SK-N-SH (cell line): ENCODE measurements around the gene VIM. TPM values are rescaled to one million over a fixed set of nuclear protein-coding genes. Genes with fewer than 3 reads are reported as not detected.

Source experiments
- CTCF ChIA-PET: fragments of 300-600, 350-600 bp; formaldehyde crosslinking; extraction: SDS; loops from one replicate; lab custom pipeline; 2021; lab: Yijun Ruan, JAX
- POLR2A ChIA-PET: fragments of 350-600 bp; sonication (Branson Sonifier 250); formaldehyde crosslinking; extraction: SDS; loops from one replicate; lab custom pipeline; 2020; ENCODE audit warnings: antibody characterized with exemption, inconsistent platforms; lab: Yijun Ruan, JAX
- DNase-seq: peaks from one replicate; pipeline ENCODE4 v3.0.0; 2012
- H2AFZ ChIP-seq: fragments of 200-600 bp; sonication (generic); 2 replicates; pipeline ENCODE4 v1.8.1; 2016; ENCODE audit warnings: antibody characterized with exemption, mild to moderate bottlenecking, low read depth
- H3F3A ChIP-seq: fragments of 200-600 bp; sonication (generic); replicated peaks from 2 replicates; pipeline ENCODE3; 2016; ENCODE audit warnings: antibody characterized with exemption, mild to moderate bottlenecking; ENCODE audit not compliant: insufficient read depth
- H3K27ac ChIP-seq, 2 experiments: fragments of 200-500 bp in 1 of 2; fragments of 200-600 bp in 1 of 2; sonication (Bioruptor generic) in 1 of 2; sonication (generic), shearing (Covaris generic) in 1 of 2; 2 replicates each; pipeline versions ENCODE4 v1.5.1 to v1.6.1; 2014 to 2016; ENCODE audit warnings: low read depth in 2 of 2, inconsistent platforms in 1 of 2, low read length in 1 of 2, mild to moderate bottlenecking in 1 of 2, mixed read lengths in 1 of 2
- H3K27me3 ChIP-seq: fragments of 200-600 bp; sonication (generic), shearing (Covaris generic); 2 replicates; pipeline ENCODE4 v1.6.1; 2016; ENCODE audit warnings: mixed run types; ENCODE audit not compliant: insufficient read depth
- H3K36me3 ChIP-seq, 2 experiments: fragments of 200-500 bp in 1 of 2; fragments of 200-600 bp in 1 of 2; sonication (Bioruptor generic) in 1 of 2; sonication (generic) in 1 of 2; replicated peaks in 1 of 2; 2 replicates each; pipeline versions ENCODE3 to v1.5.1; 2014 to 2016; ENCODE audit warnings: low read length in 1 of 2, mild to moderate bottlenecking in 1 of 2; ENCODE audit not compliant: insufficient read depth in 2 of 2, control insufficient read depth in 1 of 2
- H3K4me1 ChIP-seq, 2 experiments: fragments of 200-500 bp in 1 of 2; fragments of 200-600 bp in 1 of 2; sonication (Bioruptor generic) in 1 of 2; sonication (generic), shearing (Covaris generic) in 1 of 2; 2 replicates each; pipeline versions ENCODE4 v1.5.1 to v1.6.1; 2014 to 2016; ENCODE audit warnings: low read depth in 1 of 2, low read length in 1 of 2, mixed run types in 1 of 2; ENCODE audit not compliant: insufficient read depth in 2 of 2, control insufficient read depth in 1 of 2
- H3K4me2 ChIP-seq: fragments of 200-600 bp; sonication (generic), shearing (Covaris generic); 2 replicates; pipeline ENCODE4 v1.6.1; 2017; ENCODE audit warnings: mixed run types
- H3K4me3 ChIP-seq, 2 experiments: fragments of 200-500 bp in 1 of 2; fragments of 200-600 bp in 1 of 2; sonication (Bioruptor generic) in 1 of 2; sonication (generic), shearing (Covaris generic) in 1 of 2; 2 replicates each; pipeline versions ENCODE4 v1.5.1 to v1.8.1; 2014 to 2016; ENCODE audit warnings: low read depth in 2 of 2, inconsistent platforms in 1 of 2, low read length in 1 of 2, mild to moderate bottlenecking in 1 of 2, mixed read lengths in 1 of 2, moderate library complexity in 1 of 2
- H3K79me2 ChIP-seq: fragments of 200-600 bp; sonication (generic); 2 replicates; pipeline ENCODE4 v1.8.1; 2017; ENCODE audit warnings: mild to moderate bottlenecking; ENCODE audit not compliant: insufficient read depth
- H3K9ac ChIP-seq: fragments of 200-600 bp; sonication (generic); 2 replicates; pipeline ENCODE4 v1.6.1; 2017; ENCODE audit warnings: mixed run types
- H3K9me2 ChIP-seq: fragments of 200-600 bp; sonication (generic); 2 replicates; pipeline ENCODE4 v1.6.1; 2017; ENCODE audit warnings: mixed run types
- H3K9me3 ChIP-seq: fragments of 200-600 bp; sonication (generic); 2 replicates; pipeline ENCODE4 v1.6.1; 2017; ENCODE audit warnings: mixed run types, mild to moderate bottlenecking, moderate library complexity
- H4K20me1 ChIP-seq: fragments of 200-600 bp; sonication (generic); 2 replicates; pipeline ENCODE4 v1.6.1; 2017; ENCODE audit warnings: mild to moderate bottlenecking, mixed run types; ENCODE audit not compliant: insufficient read depth
- ELF1 ChIP-seq: IDR thresholded peaks from 2 replicates; pipeline ENCODE4 v1.4.0; 2012
- EP300 ChIP-seq, 2 experiments: IDR thresholded peaks; 2 replicates each; pipeline versions ENCODE4 v1.4.0 to v1.6.1; 2012; ENCODE audit warnings: borderline replicate concordance in 1 of 2, low read depth in 1 of 2, low read length in 1 of 2
- GABPA ChIP-seq: IDR thresholded peaks from 2 replicates; pipeline ENCODE4 v1.4.0; 2012; ENCODE audit warnings: low read depth, mild to moderate bottlenecking
- MEF2A ChIP-seq: IDR thresholded peaks from 2 replicates; pipeline ENCODE4 v1.4.0; 2012; ENCODE audit warnings: low read depth, borderline replicate concordance
- NFIC ChIP-seq: IDR thresholded peaks from 2 replicates; pipeline ENCODE4 v1.4.0; 2012; ENCODE audit warnings: borderline replicate concordance
- POLR2AphosphoS5 ChIP-seq: IDR thresholded peaks from 2 replicates; pipeline ENCODE4 v1.6.1; 2012; ENCODE audit warnings: low read depth, low read length
- RCOR1 ChIP-seq: fragments of 150-350 bp; IDR thresholded peaks from 2 replicates; pipeline ENCODE4 v1.6.1; 2017; ENCODE audit warnings: antibody characterized with exemption, low read length
- RFX5 ChIP-seq: IDR thresholded peaks from 2 replicates; pipeline ENCODE4 v1.6.1; 2012; ENCODE audit warnings: mild to moderate bottlenecking, improper control_type of control experiment, low read length
- SMC3 ChIP-seq: IDR thresholded peaks from 2 replicates; pipeline ENCODE4 v1.6.1; 2012; ENCODE audit warnings: low read depth, low read length, improper control_type of control experiment
- TAF1 ChIP-seq: IDR thresholded peaks from 2 replicates; pipeline ENCODE4 v1.6.1; 2012; ENCODE audit warnings: low read depth, mild to moderate bottlenecking, low read length, moderate library complexity, borderline replicate concordance
- TEAD4 ChIP-seq: IDR thresholded peaks from 2 replicates; pipeline ENCODE4 v1.4.0; 2012; ENCODE audit warnings: mild to moderate bottlenecking, borderline replicate concordance; ENCODE audit not compliant: insufficient read depth
- WGBS: methylation state at CpG from one replicate; pipeline ENCODE4 v1.1.6; 2017; ENCODE audit warnings: low lambda C conversion rate; 5-methylcytosine and 5-hydroxymethylcytosine counted together
- polyA plus RNA-seq, 3 experiments: library from polyadenylated mRNA; depleted of rRNA; stranded (reverse); fragments of >200 nt; gene quantifications; 2 replicates each; pipeline ENCODE4 v1.2.3, GENCODE V29; 2012
- TF ChIP-seq, protein P1 (sequence below): fragments of 200-600 bp; sonication (generic); IDR thresholded peaks from 2 replicates; pipeline ENCODE4 v1.6.1; 2017; ENCODE audit warnings: antibody characterized with exemption, mild to moderate bottlenecking, moderate library complexity
- TF ChIP-seq, protein P2 (sequence below): IDR thresholded peaks from 2 replicates; pipeline ENCODE4 v1.4.0; 2012; ENCODE audit warnings: low read depth, borderline replicate concordance
- TF ChIP-seq, protein P3 (sequence below): fragments of 150-350 bp; IDR thresholded peaks from 2 replicates; pipeline ENCODE4 v1.6.1; 2016; ENCODE audit warnings: mild to moderate bottlenecking, low read depth, low read length

Gene VIM
- polyA plus RNA-seq, 1 of the 3 experiments (the other 2 are of a cell fraction) = 5,016 TPM

DNA sequence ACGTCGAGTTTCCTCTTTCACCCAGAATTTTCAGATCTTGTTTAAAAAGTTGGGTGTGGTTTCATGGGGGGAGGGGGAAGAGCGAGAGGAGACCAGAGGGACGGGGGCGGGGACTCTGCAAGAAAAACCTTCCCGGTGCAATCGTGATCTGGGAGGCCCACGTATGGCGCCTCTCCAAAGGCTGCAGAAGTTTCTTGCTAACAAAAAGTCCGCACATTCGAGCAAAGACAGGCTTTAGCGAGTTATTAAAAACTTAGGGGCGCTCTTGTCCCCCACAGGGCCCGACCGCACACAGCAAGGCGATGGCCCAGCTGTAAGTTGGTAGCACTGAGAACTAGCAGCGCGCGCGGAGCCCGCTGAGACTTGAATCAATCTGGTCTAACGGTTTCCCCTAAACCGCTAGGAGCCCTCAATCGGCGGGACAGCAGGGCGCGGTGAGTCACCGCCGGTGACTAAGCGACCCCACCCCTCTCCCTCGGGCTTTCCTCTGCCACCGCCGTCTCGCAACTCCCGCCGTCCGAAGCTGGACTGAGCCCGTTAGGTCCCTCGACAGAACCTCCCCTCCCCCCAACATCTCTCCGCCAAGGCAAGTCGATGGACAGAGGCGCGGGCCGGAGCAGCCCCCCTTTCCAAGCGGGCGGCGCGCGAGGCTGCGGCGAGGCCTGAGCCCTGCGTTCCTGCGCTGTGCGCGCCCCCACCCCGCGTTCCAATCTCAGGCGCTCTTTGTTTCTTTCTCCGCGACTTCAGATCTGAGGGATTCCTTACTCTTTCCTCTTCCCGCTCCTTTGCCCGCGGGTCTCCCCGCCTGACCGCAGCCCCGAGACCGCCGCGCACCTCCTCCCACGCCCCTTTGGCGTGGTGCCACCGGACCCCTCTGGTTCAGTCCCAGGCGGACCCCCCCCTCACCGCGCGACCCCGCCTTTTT, at the start of gene VIM (continued):
- peak; percentile 90 for TF ChIP-seq POLR2AphosphoS5
- 0 out of 2 replicates have a peak, but pooled peaks have one; percentile 6 for TF ChIP-seq GABPA
- TF ChIP-seq, protein P1, sequence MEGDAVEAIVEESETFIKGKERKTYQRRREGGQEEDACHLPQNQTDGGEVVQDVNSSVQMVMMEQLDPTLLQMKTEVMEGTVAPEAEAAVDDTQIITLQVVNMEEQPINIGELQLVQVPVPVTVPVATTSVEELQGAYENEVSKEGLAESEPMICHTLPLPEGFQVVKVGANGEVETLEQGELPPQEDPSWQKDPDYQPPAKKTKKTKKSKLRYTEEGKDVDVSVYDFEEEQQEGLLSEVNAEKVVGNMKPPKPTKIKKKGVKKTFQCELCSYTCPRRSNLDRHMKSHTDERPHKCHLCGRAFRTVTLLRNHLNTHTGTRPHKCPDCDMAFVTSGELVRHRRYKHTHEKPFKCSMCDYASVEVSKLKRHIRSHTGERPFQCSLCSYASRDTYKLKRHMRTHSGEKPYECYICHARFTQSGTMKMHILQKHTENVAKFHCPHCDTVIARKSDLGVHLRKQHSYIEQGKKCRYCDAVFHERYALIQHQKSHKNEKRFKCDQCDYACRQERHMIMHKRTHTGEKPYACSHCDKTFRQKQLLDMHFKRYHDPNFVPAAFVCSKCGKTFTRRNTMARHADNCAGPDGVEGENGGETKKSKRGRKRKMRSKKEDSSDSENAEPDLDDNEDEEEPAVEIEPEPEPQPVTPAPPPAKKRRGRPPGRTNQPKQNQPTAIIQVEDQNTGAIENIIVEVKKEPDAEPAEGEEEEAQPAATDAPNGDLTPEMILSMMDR = no peak; the same call in 1 of the 2 replicates
- no peak for TF ChIP-seq RCOR1
- no peak; the same call in 1 of the 2 replicates for TF ChIP-seq SMC3
- TF ChIP-seq NFIC = peak; percentile 62
- TF ChIP-seq TEAD4 = peak; percentile 49; the same call in 1 of the 2 replicates
- TF ChIP-seq ELF1 = 0 out of 2 replicates have a peak, but pooled peaks have one; percentile 5
- TF ChIP-seq EP300 (IDR thresholded peaks at IDR 0.05; ENCODE audit: borderline replicate concordance in 1 of 2, low read depth in 1 of 2, low read length in 1 of 2) = peak in 1 of 2 experiments; percentile 85; a peak in 1 of 4 replicates

DNA sequence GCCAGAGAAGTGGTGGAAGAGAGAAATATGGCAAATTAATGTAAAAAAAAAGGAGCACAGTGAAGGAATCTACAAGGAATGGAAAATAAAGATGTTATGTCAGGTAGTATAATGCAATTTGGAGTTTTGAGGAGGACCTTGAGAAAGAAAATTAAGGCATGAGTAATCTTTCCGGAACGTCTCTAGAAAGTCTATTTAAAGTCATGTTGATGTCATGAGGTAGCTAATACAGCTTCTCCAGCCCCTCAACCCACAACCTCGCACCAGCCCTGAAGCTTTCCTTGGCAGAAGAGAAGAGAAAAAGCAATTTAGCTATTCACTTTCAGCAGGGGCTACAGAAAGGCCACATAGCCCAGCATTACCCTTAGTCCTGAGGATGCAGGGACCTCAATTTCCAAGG, 49.0 kb upstream of the VIM start:
- no peaks in the 10 kb centered on the region for H3K9me3 ChIP-seq
- H3K9ac ChIP-seq = no peak overlapping the region
- H3K79me2 ChIP-seq = no peaks in the 10 kb centered on the region
- 0 out of 2 replicates have a peak overlapping the region, but pooled peaks have one; percentile 18 for H3K4me2 ChIP-seq
- H3K27me3 ChIP-seq = no peaks in the 10 kb centered on the region
- H4K20me1 ChIP-seq = no peaks in the 10 kb centered on the region
- CTCF ChIA-PET = interaction anchor here (0.8 kb wide), 1 partner anchor 438 kb away, joined by 3 read pairs; no protein-coding TSS in a partner anchor
- H3K4me3 ChIP-seq = no peak overlapping the region
- no peaks in the 10 kb centered on the region for H3K9me2 ChIP-seq
- POLR2A ChIA-PET = interaction anchor here (0.7 kb wide), 1 partner anchor 96 kb away, joined by 3 read pairs; no protein-coding TSS in a partner anchor
- peaks cover 13% of the 10 kb centered on the region for H3F3A ChIP-seq
- WGBS = 63% methylated on average over 3 of the region's 3 CpGs
- DNase-seq = no peak
- H3K36me3 ChIP-seq = peaks cover 0 to 4% of the 10 kb centered on the region in 2 experiments
- TF ChIP-seq RFX5 (no peak), MEF2A (0 out of 2 replicates have a peak, but pooled peaks have one; percentile 26)
- no peak overlapping the region for H2AFZ ChIP-seq
- peak overlapping the region in 1 of 2 experiments; percentile 44; a peak in 2 of 4 replicates for H3K27ac ChIP-seq
- H3K4me1 ChIP-seq = peaks cover 3 to 22% of the 10 kb centered on the region in 2 experiments; a peak in 3 of 4 replicates

DNA sequence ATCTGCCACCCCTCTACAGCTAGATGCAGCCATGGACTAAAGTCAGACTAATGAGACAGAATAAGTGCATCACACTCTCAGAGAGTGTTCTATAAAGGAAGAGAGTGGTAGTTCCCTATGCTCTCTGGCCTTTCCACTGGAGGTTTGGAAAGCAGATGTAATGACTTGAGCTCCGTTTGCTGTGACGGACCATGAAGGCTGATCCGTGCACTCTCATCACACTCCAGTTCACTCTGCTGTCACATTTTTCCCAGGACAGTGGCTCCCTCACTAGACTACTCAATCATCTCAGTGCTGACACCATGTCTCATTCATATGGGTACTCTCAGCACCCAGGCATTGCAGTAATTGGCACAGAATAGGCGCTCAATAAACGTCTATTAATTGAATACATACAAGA, 46.9 kb upstream of the VIM start:
- peaks cover 0 to 6% of the 10 kb centered on the region in 2 experiments; a peak in 3 of 4 replicates for H3K4me1 ChIP-seq
- H3K9me3 ChIP-seq = no peaks in the 10 kb centered on the region
- H3K27me3 ChIP-seq = no peaks in the 10 kb centered on the region
- ChIA-PET POLR2A (no interaction called here), CTCF (interaction anchor here (1.2 kb wide), 1 partner anchor 49 kb away, joined by 3 read pairs; no protein-coding TSS in a partner anchor)
- H3F3A ChIP-seq = peaks cover 12% of the 10 kb centered on the region
- no peak for DNase-seq
- H2AFZ ChIP-seq = no peak overlapping the region
- H3K4me3 ChIP-seq = no peak overlapping the region
- H3K79me2 ChIP-seq = no peaks in the 10 kb centered on the region
- H3K36me3 ChIP-seq = peaks cover 0 to 4% of the 10 kb centered on the region in 2 experiments
- no peaks in the 10 kb centered on the region for H3K9me2 ChIP-seq
- H4K20me1 ChIP-seq = no peaks in the 10 kb centered on the region
- H3K4me2 ChIP-seq = no peak overlapping the region
- no peak overlapping the region for H3K27ac ChIP-seq
- H3K9ac ChIP-seq = no peak overlapping the region
- no peak for TF ChIP-seq TEAD4
- TF ChIP-seq TAF1 = no peak
- TF ChIP-seq, protein P2, sequence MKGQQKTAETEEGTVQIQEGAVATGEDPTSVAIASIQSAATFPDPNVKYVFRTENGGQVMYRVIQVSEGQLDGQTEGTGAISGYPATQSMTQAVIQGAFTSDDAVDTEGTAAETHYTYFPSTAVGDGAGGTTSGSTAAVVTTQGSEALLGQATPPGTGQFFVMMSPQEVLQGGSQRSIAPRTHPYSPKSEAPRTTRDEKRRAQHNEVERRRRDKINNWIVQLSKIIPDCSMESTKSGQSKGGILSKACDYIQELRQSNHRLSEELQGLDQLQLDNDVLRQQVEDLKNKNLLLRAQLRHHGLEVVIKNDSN = no peak
- no peak for TF ChIP-seq ELF1
- TF ChIP-seq, protein P3, sequence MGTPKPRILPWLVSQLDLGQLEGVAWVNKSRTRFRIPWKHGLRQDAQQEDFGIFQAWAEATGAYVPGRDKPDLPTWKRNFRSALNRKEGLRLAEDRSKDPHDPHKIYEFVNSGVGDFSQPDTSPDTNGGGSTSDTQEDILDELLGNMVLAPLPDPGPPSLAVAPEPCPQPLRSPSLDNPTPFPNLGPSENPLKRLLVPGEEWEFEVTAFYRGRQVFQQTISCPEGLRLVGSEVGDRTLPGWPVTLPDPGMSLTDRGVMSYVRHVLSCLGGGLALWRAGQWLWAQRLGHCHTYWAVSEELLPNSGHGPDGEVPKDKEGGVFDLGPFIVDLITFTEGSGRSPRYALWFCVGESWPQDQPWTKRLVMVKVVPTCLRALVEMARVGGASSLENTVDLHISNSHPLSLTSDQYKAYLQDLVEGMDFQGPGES = no peak
- no peak for TF ChIP-seq POLR2AphosphoS5
- no peak for TF ChIP-seq RFX5
- 83% methylated on average over 5 of the region's 5 CpGs for WGBS
